ENCODE measurements around the gene SPCS3.
"Not testable (repeated sequence)": the region's sequence is repeated elsewhere in the genome, so short reads cannot be mapped to it uniquely, and the experiment has no call there.

Gene SPCS3

GRCh38 chr4:176323511-176324160 is 3.9 kb downstream of the SPCS3 start:
- H3K27me3 ChIP-seq (ENCODE audit: control insufficient read depth, insufficient read depth, low read length): no peaks in the 10 kb centered on the region
- no peak overlapping the region for H3K4me3 ChIP-seq (ENCODE audit: low read depth, low read length)
- peaks cover 4% of the 10 kb centered on the region for H3K79me2 ChIP-seq
- H3K9me3 ChIP-seq (ENCODE audit: control insufficient read depth, low read length): no peaks in the 10 kb centered on the region
- no peak for TF ChIP-seq CTCF (IDR thresholded peaks at IDR 0.05)
- H3K9ac ChIP-seq: no peak overlapping the region
- no peaks in the 10 kb centered on the region for H3K36me3 ChIP-seq (ENCODE audit: control insufficient read depth, insufficient read depth, low read length)
- H3K4me2 ChIP-seq (ENCODE audit: low read length): no peak overlapping the region
- no peak overlapping the region for H2AFZ ChIP-seq
- no peaks in the 10 kb centered on the region for H3K4me1 ChIP-seq
- no peak overlapping the region for H3K27ac ChIP-seq

- not testable (repeated sequence) for H3K9ac ChIP-seq; H3K4me3 ChIP-seq (ENCODE audit: low read depth, low read length); H2AFZ ChIP-seq; H3K4me2 ChIP-seq (ENCODE audit: low read length); H3K9me3 ChIP-seq (ENCODE audit: control insufficient read depth, low read length); H3K27ac ChIP-seq; H3K27me3 ChIP-seq (ENCODE audit: control insufficient read depth, insufficient read depth, low read length); H3K36me3 ChIP-seq (ENCODE audit: control insufficient read depth, insufficient read depth, low read length); H3K4me1 ChIP-seq; H3K79me2 ChIP-seq
Observed at GRCh38 chr4:176324876-176325275, 5.1 kb downstream of the SPCS3 start.

GRCh38 chr4:176333076-176333475 is 13.3 kb downstream of the SPCS3 start:
- Histone ChIP-seq H3K9ac (no peak overlapping the region), H3K4me1 (no peaks in the 10 kb centered on the region), H3K27ac (no peak overlapping the region), H3K4me2 (ENCODE audit: low read length) (no peak overlapping the region), H3K79me2 (no peaks in the 10 kb centered on the region), H3K9me3 (ENCODE audit: control insufficient read depth, low read length) (no peaks in the 10 kb centered on the region), H3K4me3 (ENCODE audit: low read depth, low read length) (no peak overlapping the region), H3K27me3 (ENCODE audit: control insufficient read depth, insufficient read depth, low read length) (no peaks in the 10 kb centered on the region), H3K36me3 (ENCODE audit: control insufficient read depth, insufficient read depth, low read length) (no peaks in the 10 kb centered on the region), H2AFZ (no peak overlapping the region)
- no peak for TF ChIP-seq CTCF (IDR thresholded peaks at IDR 0.05)

- no peaks in the 10 kb centered on the region for H3K27me3 ChIP-seq (ENCODE audit: control insufficient read depth, insufficient read depth, low read length)
- H3K4me1 ChIP-seq: no peaks in the 10 kb centered on the region
- H3K36me3 ChIP-seq (ENCODE audit: control insufficient read depth, insufficient read depth, low read length): no peaks in the 10 kb centered on the region
- H3K9me3 ChIP-seq (ENCODE audit: control insufficient read depth, low read length): no peaks in the 10 kb centered on the region
- H3K27ac ChIP-seq: no peak overlapping the region
- H3K4me3 ChIP-seq (ENCODE audit: low read depth, low read length): no peak overlapping the region
- TF ChIP-seq CTCF (IDR thresholded peaks at IDR 0.05): no peak
- no peaks in the 10 kb centered on the region for H3K79me2 ChIP-seq
- no peak overlapping the region for H3K4me2 ChIP-seq (ENCODE audit: low read length)
- no peak overlapping the region for H2AFZ ChIP-seq
- H3K9ac ChIP-seq: no peak overlapping the region
Observed at GRCh38 chr4:176334066-176334465, 14.3 kb downstream of the SPCS3 start.

GRCh38 chr4:176335421-176335820 is 15.7 kb downstream of the SPCS3 start:
- Histone ChIP-seq H3K9me3 (ENCODE audit: control insufficient read depth, low read length) (no peaks in the 10 kb centered on the region), H3K9ac (no peak overlapping the region)

More at GRCh38 chr4:176335421-176335820, 15.7 kb downstream of the SPCS3 start:
- Histone ChIP-seq H3K4me1 (no peaks in the 10 kb centered on the region), H3K4me3 (ENCODE audit: low read depth, low read length) (no peak overlapping the region), H3K27me3 (ENCODE audit: control insufficient read depth, insufficient read depth, low read length) (no peaks in the 10 kb centered on the region), H3K79me2 (no peaks in the 10 kb centered on the region), H3K36me3 (ENCODE audit: control insufficient read depth, insufficient read depth, low read length) (no peaks in the 10 kb centered on the region), H3K27ac (no peak overlapping the region), H3K4me2 (ENCODE audit: low read length) (no peak overlapping the region), H2AFZ (no peak overlapping the region)
- no peak for TF ChIP-seq CTCF (IDR thresholded peaks at IDR 0.05)
